Ovary (tissue), 9 donors: Measurements from ENCODE around the gene ARSG. TPM values are rescaled to one million over a fixed set of nuclear protein-coding genes. Genes with fewer than 3 reads are reported as not detected.

Experiments
- DNase-seq, 5 donors: peaks; one replicate each; pipeline ENCODE4 v3.0.0-alpha.2; 2019 to 2020
- H3K27ac ChIP-seq, 2 donors: fragments of 200-600 bp; one replicate each; pipeline versions ENCODE4 v1.5.1 to v1.8.0; 2019 to 2022
- H3K27me3 ChIP-seq: fragments of 200-600 bp; one replicate; pipeline ENCODE4 v1.8.0; 2022
- H3K36me3 ChIP-seq: fragments of 200-600 bp; sonication (generic); one replicate; pipeline ENCODE4 v1.5.1; 2019
- H3K4me1 ChIP-seq: one replicate; pipeline ENCODE4 v1.8.1; 2013; ENCODE audit warnings: mild to moderate bottlenecking, moderate library complexity; ENCODE audit not compliant: insufficient read depth
- H3K4me3 ChIP-seq: fragments of 200-600 bp; sonication (generic); one replicate; pipeline ENCODE4 v1.5.1; 2017
- H3K9me3 ChIP-seq, 2 donors: fragments of 200-600 bp in 1 of 2; sonication (generic) in 1 of 2; one replicate each; pipeline versions ENCODE4 v1.5.1 to v1.8.1; 2013 to 2019; ENCODE audit warnings: mild to moderate bottlenecking in 1 of 2, moderate library complexity in 1 of 2
- EP300 ChIP-seq: sonication (generic); formaldehyde crosslinking; IDR thresholded peaks from one replicate; pipeline ENCODE4 v1.6.1; 2017; ENCODE audit warnings: antibody characterized with exemption
- POLR2A ChIP-seq: fragments of 450-650 bp; IDR thresholded peaks from one replicate; pipeline ENCODE4 v1.6.1; 2017; ENCODE audit warnings: antibody characterized with exemption, mild to moderate bottlenecking, moderate library complexity
- WGBS, 3 donors: extraction: QIAGEN DNeasy Blood & Tissue Kit in 1 of 3; methylation state at CpG; one replicate each; pipeline versions ENCODE4 v1.1.5 to v1.1.7; 2013 to 2017; 5-methylcytosine and 5-hydroxymethylcytosine counted together
- intact Hi-C, 4 donors: fragments of 100-400 bp; cut with DNase I; formaldehyde crosslinking; loops; one replicate each; pipeline versions ENCODE4 v1.11.0 to v1.15.1; 2022 to 2023
- microRNA counts: library from miRNA; unstranded; fragments of <30 nt; microRNA quantifications from one replicate; lab custom pipeline; 2016
- microRNA-seq, 3 donors: library from miRNA; unstranded; fragments of <30 nt; microRNA quantifications; one replicate each; pipeline versions ENCODE4 to v1.2.0, GENCODE V29; 2019 to 2020
- polyA plus RNA-seq, 2 donors: library from polyadenylated mRNA; stranded (reverse); fragments of 200-250 nt in 1 of 2; fragments of 350-450 nt in 1 of 2; fragmentation: Illumina TruSeq in 1 of 2; extraction: RNeasy Lipid Tissue Mini Kit (QIAGEN cat#74804) in 1 of 2; gene quantifications; one replicate each; pipeline ENCODE4 v1.2.3, GENCODE V29; 2013 to 2014
- small RNA-seq: library from RNA; depleted of rRNA; stranded (forward); fragments of <200 nt; gene quantifications from one replicate; pipeline ENCODE3, GENCODE V24; 2016
- total RNA-seq, 7 donors: library from RNA; depleted of rRNA in 2 of 7; stranded (reverse); fragments of >200 nt in 2 of 7; fragmentation: NEBNext Ultra II Directional in 3 of 7; extraction: Animal tissue kit (Norgen Biotek cat#: 25700) in 3 of 7; gene quantifications; one replicate each; pipeline versions ENCODE4 v1.1.0 to v1.2.4, GENCODE V29; 2016 to 2023
- TF ChIP-seq, protein P1 (sequence below), 3 donors: fragments of 450-650 bp in 2 of 3; fragments of 200-600 bp in 1 of 3; IDR thresholded peaks; one replicate each; pipeline versions ENCODE4 v1.5.1 to v1.8.0; 2016 to 2022; ENCODE audit warnings: antibody characterized with exemption in 3 of 3, mild to moderate bottlenecking in 1 of 3
- donor health status: DM: no; HTN: no; CAD: no; lungs with moderate emphysema.
- donor health status: DM: no; HTN: no; CAD: no.
- donor health status: Bipolar disorder and iron deficiency.
- donor health status: DM: yes; HTN: yes; CAD: no.
- donor health status: DM: no; HTN: no; CAD: no.
- donor health status: DM: yes; HTN: yes; CAD: no.

Gene ARSG
- total and polyA plus RNA-seq, 9 donors: 5.2 to 19.8 (median 11.1) TPM

DNA sequence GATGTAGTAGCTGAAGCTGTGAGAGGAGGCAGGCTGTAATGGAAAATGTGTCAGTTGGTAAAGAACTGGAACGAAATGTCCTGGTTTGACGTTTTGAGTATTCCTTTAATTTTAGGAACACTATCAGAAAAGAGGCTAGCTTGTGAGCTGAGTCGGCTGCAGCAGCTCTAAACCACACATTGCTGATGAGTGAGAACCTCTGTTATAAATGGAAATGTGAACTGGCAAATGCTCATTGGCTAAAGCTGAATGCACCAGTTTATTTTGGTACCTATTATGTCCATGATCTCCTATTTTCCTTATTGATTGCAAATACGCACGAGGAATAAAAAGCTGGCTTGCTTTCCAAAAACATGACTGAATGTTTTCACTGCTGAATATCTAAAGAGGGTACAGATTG is 177.0 kb downstream of the ARSG start:
- no peaks in the 10 kb centered on the region for H3K9me3 ChIP-seq
- peaks cover 4% of the 10 kb centered on the region for H3K4me1 ChIP-seq
- no peak for DNase-seq
- WGBS, 3 donors: 15 to 23% (median 21%) methylated on average over 5 of the region's 5 CpGs
- H3K27me3 ChIP-seq: no peaks in the 10 kb centered on the region
- no peaks in the 10 kb centered on the region for H3K36me3 ChIP-seq
- no peak overlapping the region for H3K4me3 ChIP-seq
- TF ChIP-seq, protein P1, sequence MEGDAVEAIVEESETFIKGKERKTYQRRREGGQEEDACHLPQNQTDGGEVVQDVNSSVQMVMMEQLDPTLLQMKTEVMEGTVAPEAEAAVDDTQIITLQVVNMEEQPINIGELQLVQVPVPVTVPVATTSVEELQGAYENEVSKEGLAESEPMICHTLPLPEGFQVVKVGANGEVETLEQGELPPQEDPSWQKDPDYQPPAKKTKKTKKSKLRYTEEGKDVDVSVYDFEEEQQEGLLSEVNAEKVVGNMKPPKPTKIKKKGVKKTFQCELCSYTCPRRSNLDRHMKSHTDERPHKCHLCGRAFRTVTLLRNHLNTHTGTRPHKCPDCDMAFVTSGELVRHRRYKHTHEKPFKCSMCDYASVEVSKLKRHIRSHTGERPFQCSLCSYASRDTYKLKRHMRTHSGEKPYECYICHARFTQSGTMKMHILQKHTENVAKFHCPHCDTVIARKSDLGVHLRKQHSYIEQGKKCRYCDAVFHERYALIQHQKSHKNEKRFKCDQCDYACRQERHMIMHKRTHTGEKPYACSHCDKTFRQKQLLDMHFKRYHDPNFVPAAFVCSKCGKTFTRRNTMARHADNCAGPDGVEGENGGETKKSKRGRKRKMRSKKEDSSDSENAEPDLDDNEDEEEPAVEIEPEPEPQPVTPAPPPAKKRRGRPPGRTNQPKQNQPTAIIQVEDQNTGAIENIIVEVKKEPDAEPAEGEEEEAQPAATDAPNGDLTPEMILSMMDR (IDR thresholded peaks at IDR 0.05): no peak
- TF ChIP-seq EP300: no peak
- no peak for TF ChIP-seq POLR2A
- intact Hi-C loops: loop anchor here in 1 of 4 donors (5.0 to 10.0 kb wide), 3 partner anchors 44 to 286 kb away; partner anchors contain the start of gene PRKAR1A
- H3K27ac ChIP-seq: no peak overlapping the region

DNA sequence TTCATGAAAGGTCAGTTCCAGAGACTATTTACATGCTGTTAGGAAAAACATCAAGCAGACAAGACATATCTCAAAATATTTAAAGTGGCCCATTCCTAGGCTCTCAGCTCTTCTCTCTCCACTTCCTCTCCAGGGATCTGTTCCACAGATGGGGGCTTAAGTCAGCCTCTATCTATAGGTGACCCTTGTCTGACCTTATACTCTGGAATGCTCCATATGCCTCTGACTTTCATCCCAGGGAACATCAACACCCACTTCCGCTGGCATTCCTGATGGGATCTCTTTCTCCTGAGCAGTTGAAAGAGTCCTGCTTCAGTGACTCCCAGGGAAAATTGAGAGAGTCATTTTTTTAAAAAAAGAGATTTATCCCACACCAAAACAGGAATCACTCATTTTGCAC is 177.5 kb downstream of the ARSG start:
- Histone ChIP-seq H3K27me3 (no peaks in the 10 kb centered on the region), H3K4me1 (peaks cover 3% of the 10 kb centered on the region), H3K36me3 (no peaks in the 10 kb centered on the region), H3K27ac (no peak overlapping the region), H3K4me3 (no peak overlapping the region), H3K9me3 (no peaks in the 10 kb centered on the region)
- TF ChIP-seq, protein P1 (IDR thresholded peaks at IDR 0.05): no peak
- TF ChIP-seq POLR2A: no peak
- TF ChIP-seq EP300: no peak
- no peak for DNase-seq
- 89 to 92% (median 89%) methylated on average over 1 of the region's 1 CpG for WGBS, 3 donors
- intact Hi-C loops: loop anchor here in 1 of 4 donors (5.0 to 10.0 kb wide), 3 partner anchors 44 to 286 kb away; partner anchors contain the start of gene PRKAR1A

MicroRNAs encoded within 50 kb of the gene (microRNA counts, 767-probe panel; counts per million panel counts)
- microRNA hsa-miR-635 (lab: Ali Mortazavi, UCI): 530 counts per million, percentile 78 among the panel's probes with 10 or more counts

Small RNA genes lying within 50 kb of the gene (microRNA-seq; reads per million reads assigned to microRNA genes)
- 0 reads per million in 3 donors for gene MIR635

Small RNA genes lying within 50 kb of the gene (small RNA-seq; reads per million reads assigned to genes)
- gene MIR635: not detected

Other genes starting within 250 kb of the ARSG start
- gene AMZ2, start 43.5 kb upstream of the ARSG start, total RNA-seq: 10 to 100 TPM; 30.4 to 69.6 (median 61.6) TPM
- 100 to 1,000 TPM in 1 of 2 donors, 10 to 100 TPM in 1; 58.8 to 131 TPM for gene AMZ2, start 43.5 kb upstream of the ARSG start, polyA plus RNA-seq
- gene SLC16A6, start 368 bp upstream of the ARSG start, total RNA-seq: 10 to 100 TPM in 1 of 7 donors, 1 to 10 TPM in 3, under 1 TPM in 3; 0.46 to 11.3 (median 1.4) TPM
- 1 to 10 TPM in 1 of 2 donors, under 1 TPM in 1; 0.12 to 1.1 TPM for gene SLC16A6, start 368 bp upstream of the ARSG start, polyA plus RNA-seq
- gene WIPI1, start 166.0 kb downstream of the ARSG start, total RNA-seq: 10 to 100 TPM; 15.9 to 36.9 (median 21.3) TPM
- 10 to 100 TPM; 18.9 to 53.3 TPM for gene WIPI1, start 166.0 kb downstream of the ARSG start, polyA plus RNA-seq
- 100 to 1,000 TPM; 221 to 453 (median 375) TPM for gene PRKAR1A, start 220.9 kb downstream of the ARSG start, total RNA-seq
- gene PRKAR1A, start 220.9 kb downstream of the ARSG start, polyA plus RNA-seq: 100 to 1,000 TPM; 137 to 501 TPM